Natural killer cell (primary cell): ENCODE data around the gene KIAA0753. TPM values are rescaled to one million over a fixed set of nuclear protein-coding genes. Genes with fewer than 3 reads are reported as not detected.

ENCODE experiments used
- ATAC-seq, 3 donors: fragments of 150-1000 bp in 2 of 3; fragments of 200-7000 bp in 1 of 3; cut with Tn5 transposase; 1 replicate in 1 of 3; 2 replicates in 2 of 3; pipeline ENCODE4 v1.10.0; 2021; ENCODE audit warnings: mild to moderate bottlenecking in 2 of 3, moderate library complexity in 2 of 3
- DNase-seq, 2 donors: peaks; one replicate each; pipeline versions ENCODE4 v3.0.0 to v3.0.0-alpha.2; 2013 to 2021; ENCODE audit warnings: mixed read lengths in 1 of 2
- H3K27ac ChIP-seq: one replicate; pipeline ENCODE4 v1.5.1; 2013; ENCODE audit warnings: mild to moderate bottlenecking, low read length
- H3K27me3 ChIP-seq: one replicate; pipeline ENCODE4 v1.6.1; 2013; ENCODE audit warnings: low read length; ENCODE audit not compliant: control insufficient read depth, insufficient read depth
- H3K36me3 ChIP-seq: one replicate; pipeline ENCODE4 v1.6.1; 2013; ENCODE audit warnings: low read length; ENCODE audit not compliant: control insufficient read depth, insufficient read depth
- H3K4me1 ChIP-seq: one replicate; pipeline ENCODE4 v1.6.1; 2013; ENCODE audit warnings: low read length; ENCODE audit not compliant: control insufficient read depth, insufficient read depth
- H3K4me3 ChIP-seq: one replicate; pipeline ENCODE4 v1.5.1; 2013; ENCODE audit warnings: low read length
- H3K9me3 ChIP-seq: one replicate; pipeline ENCODE4 v1.6.1; 2013; ENCODE audit warnings: low read length; ENCODE audit not compliant: control insufficient read depth, insufficient read depth
- H3K27ac Mint-ChIP-seq, 2 donors: one replicate each; pipeline ENCODE4 v1.8.0; 2022; ENCODE audit warnings: mild to moderate bottlenecking in 2 of 2, mixed read lengths in 2 of 2, moderate library complexity in 1 of 2
- H3K27me3 Mint-ChIP-seq, 2 donors: one replicate each; pipeline ENCODE4 v1.8.0; 2022; ENCODE audit warnings: low read depth in 2 of 2, mixed read lengths in 2 of 2
- H3K36me3 Mint-ChIP-seq: one replicate; pipeline ENCODE4 v1.8.0; 2022; ENCODE audit warnings: mixed read lengths
- H3K4me1 Mint-ChIP-seq, 2 donors: one replicate each; pipeline ENCODE4 v1.8.0; 2022; ENCODE audit warnings: mixed read lengths in 2 of 2
- H3K4me3 Mint-ChIP-seq: one replicate; pipeline ENCODE4 v1.8.0; 2022; ENCODE audit warnings: mild to moderate bottlenecking, moderate library complexity, mixed read lengths
- H3K9me3 Mint-ChIP-seq, 2 donors: one replicate each; pipeline ENCODE4 v1.8.0; 2022; ENCODE audit warnings: mixed read lengths in 2 of 2
- CTCF ChIP-seq: fragments of 200-600 bp; IDR thresholded peaks from one replicate; pipeline ENCODE4 v1.8.0; 2022; ENCODE audit warnings: antibody characterized with exemption
- WGBS: methylation state at CpG from one replicate; pipeline ENCODE4 v1.1.7; 2013; ENCODE audit warnings: missing lambda C conversion rate; ENCODE audit not compliant: insufficient coverage; 5-methylcytosine and 5-hydroxymethylcytosine counted together
- intact Hi-C: fragments of 100-400 bp; cut with micrococcal nuclease; formaldehyde crosslinking; loops from one replicate; pipeline ENCODE4 v1.14.2; 2022
- total RNA-seq, 4 donors: library from RNA; stranded (reverse); fragments of 120-200 nt in 1 of 4; gene quantifications; one replicate each; pipeline versions ENCODE4 v1.2.3 to v1.2.4, GENCODE V29; 2013 to 2022

KIAA0753 gene
- total RNA-seq, 3 donors from 2014 or later (not counting 1 experiment from before 2014, with no cell fraction given) = 13.4 to 17.2 (median 15.4) TPM

- Histone ChIP-seq H3K9me3 (no peaks in the 10 kb centered on the region), H3K36me3 (no peaks in the 10 kb centered on the region), H3K4me3 (no peak overlapping the region), H3K27ac (no peak overlapping the region), H3K27me3 (peaks cover 12% of the 10 kb centered on the region), H3K4me1 (peaks cover 13% of the 10 kb centered on the region)
- Mint-ChIP-seq H3K36me3 (no peaks in the 10 kb centered on the region), H3K27me3 (peaks cover 45 to 46% of the 10 kb centered on the region in 2 donors), H3K9me3 (no peaks in the 10 kb centered on the region), H3K4me3 (no peak overlapping the region), H3K4me1 (peaks cover 6 to 14% of the 10 kb centered on the region in 2 donors), H3K27ac (no peak overlapping the region)
- ATAC-seq (no peak), DNase-seq (no peak)
- intact Hi-C loops = no loop called here
- TF ChIP-seq CTCF = no peak
- 90% methylated on average over 4 of the region's 4 CpGs for WGBS
These were observed 86.2 kb downstream of the KIAA0753 start for GRCh38 chr17:6554342-6554741.

GRCh38 chr17:6551869-6552531 lies 88.5 kb downstream of the KIAA0753 start:
- Mint-ChIP-seq H3K4me3 (no peak overlapping the region), H3K27me3 (peaks cover 37 to 42% of the 10 kb centered on the region in 2 donors), H3K4me1 (peaks cover 5 to 22% of the 10 kb centered on the region in 2 donors), H3K27ac (no peak overlapping the region), H3K36me3 (no peaks in the 10 kb centered on the region), H3K9me3 (no peaks in the 10 kb centered on the region)
- intact Hi-C loops = no loop called here
- Histone ChIP-seq H3K9me3 (no peaks in the 10 kb centered on the region), H3K27me3 (peaks cover 12% of the 10 kb centered on the region), H3K4me3 (no peak overlapping the region), H3K4me1 (peaks cover 16% of the 10 kb centered on the region), H3K36me3 (no peaks in the 10 kb centered on the region), H3K27ac (no peak overlapping the region)
- TF ChIP-seq CTCF = no peak
- DNase-seq (no peak), ATAC-seq (no peak)
- WGBS = 89% methylated on average over 11 of the region's 11 CpGs

GRCh38 chr17:6551356-6551755 lies 89.2 kb downstream of the KIAA0753 start:
- Histone ChIP-seq H3K4me1 (peaks cover 12% of the 10 kb centered on the region), H3K9me3 (no peaks in the 10 kb centered on the region), H3K36me3 (no peaks in the 10 kb centered on the region), H3K27ac (no peak overlapping the region), H3K27me3 (peaks cover 9% of the 10 kb centered on the region), H3K4me3 (no peak overlapping the region)
- peaks cover 0 to 17% of the 10 kb centered on the region in 2 donors for H3K4me1 Mint-ChIP-seq
- no peak overlapping the region for H3K4me3 Mint-ChIP-seq
- intact Hi-C loops = no loop called here
- TF ChIP-seq CTCF = no peak
- DNase-seq (no peak), ATAC-seq (no peak)
- 94% methylated on average over 3 of the region's 5 CpGs for WGBS
- peaks cover 32 to 37% of the 10 kb centered on the region in 2 donors for H3K27me3 Mint-ChIP-seq
- H3K9me3 Mint-ChIP-seq = no peaks in the 10 kb centered on the region
- H3K36me3 Mint-ChIP-seq = no peaks in the 10 kb centered on the region
- H3K27ac Mint-ChIP-seq = no peak overlapping the region
